Suprapubic skin (tissue), 3 donors: Measurements from ENCODE around the gene CCDC112.

ENCODE experiments used
- CTCF ChIP-seq, 2 donors: fragments of 200-600 bp in 1 of 2; fragments of 450-650 bp in 1 of 2; sonication (generic) in 1 of 2; IDR thresholded peaks; one replicate each; pipeline ENCODE4 v1.5.1; 2016 to 2019; ENCODE audit warnings: antibody characterized with exemption in 2 of 2, mild to moderate bottlenecking in 1 of 2, moderate library complexity in 1 of 2
- EP300 ChIP-seq: sonication (generic); formaldehyde crosslinking; IDR thresholded peaks from one replicate; pipeline ENCODE4 v1.6.1; 2017; ENCODE audit warnings: antibody characterized with exemption

- TF ChIP-seq CTCF (IDR thresholded peaks at IDR 0.05) (no peak), EP300 (no peak)
Observed at GRCh38 chr5:115236599-115236998, 59.9 kb downstream of the CCDC112 start.
